GM23248 (cell line): ENCODE results near the gene FGF14.

Experiments used
- EZH2 ChIP-seq: fragments of 200-600 bp; sonication (generic); IDR thresholded peaks from 2 replicates; pipeline ENCODE4 v1.6.1; 2018; ENCODE audit warnings: antibody characterized with exemption, mild to moderate bottlenecking; ENCODE audit not compliant: insufficient read depth, poor library complexity, severe bottlenecking
- EZH2phosphoT487 ChIP-seq: fragments of 200-600 bp; sonication (generic); IDR thresholded peaks from 2 replicates; pipeline ENCODE4 v1.6.1; 2018; ENCODE audit warnings: antibody characterized with exemption, moderate library complexity, mild to moderate bottlenecking, low read depth; ENCODE audit not compliant: insufficient read depth

- TF ChIP-seq EZH2: no peak
- TF ChIP-seq EZH2phosphoT487: no peak
These were observed 715.8 kb downstream of the FGF14 start for GRCh38 chr13:101686003-101686402.
